OCI-LY7 (cell line): Measurements from ENCODE around the gene HACD3. TPM values are rescaled to one million over a fixed set of nuclear protein-coding genes. Genes with fewer than 3 reads are reported as not detected.

Source experiments
- BruUV-seq: library from RNA; stranded (reverse); fragments of 400-500 nt; replicated peaks from 2 replicates; lab custom pipeline; 2021; lab: Mats Ljungman, UMichigan
- CTCF ChIA-PET: fragments of 300-600 bp; sonication (Branson Sonifier 250); formaldehyde crosslinking; loops from one replicate; lab custom pipeline; 2022; ENCODE audit warnings: antibody characterized with exemption; ENCODE audit not compliant: unreplicated experiment; lab: Charles Lee
- POLR2A ChIA-PET: fragments of 300-600 bp; sonication (Branson Sonifier 250); formaldehyde crosslinking; loops from one replicate; lab custom pipeline; 2022; ENCODE audit warnings: antibody characterized with exemption; lab: Charles Lee
- DNase-seq: peaks from one replicate; pipeline ENCODE4 v3.0.0-alpha.2; 2015; ENCODE audit warnings: low spot score
- H2AFZ ChIP-seq: fragments of 200-600 bp; sonication (generic), shearing (Covaris generic); 2 replicates; pipeline ENCODE4 v1.6.1; 2014; ENCODE audit warnings: mild to moderate bottlenecking, antibody characterized with exemption, low read length, moderate library complexity
- H3K27ac ChIP-seq: fragments of 200-600 bp; sonication (generic); 2 replicates; pipeline ENCODE4 v1.5.1; 2014; ENCODE audit warnings: mixed run types, low read depth, mild to moderate bottlenecking, moderate library complexity, low read length, inconsistent platforms; ENCODE audit not compliant: poor library complexity, severe bottlenecking
- H3K36me3 ChIP-seq: fragments of 200-600 bp; sonication (generic); 2 replicates; pipeline ENCODE4 v1.6.1; 2014; ENCODE audit warnings: mild to moderate bottlenecking, antibody characterized with exemption, low read length, moderate library complexity, mixed read lengths; ENCODE audit not compliant: insufficient read depth
- H3K4me1 ChIP-seq: fragments of 200-600 bp; sonication (generic); 2 replicates; pipeline ENCODE4 v1.5.1; 2014; ENCODE audit warnings: mild to moderate bottlenecking, low read length; ENCODE audit not compliant: insufficient read depth, poor library complexity, severe bottlenecking
- H3K4me2 ChIP-seq: fragments of 200-600 bp; sonication (generic); 2 replicates; pipeline ENCODE4 v1.6.1; 2014; ENCODE audit warnings: mild to moderate bottlenecking, low read length
- H3K4me3 ChIP-seq: fragments of 200-600 bp; sonication (generic); 2 replicates; pipeline ENCODE4 v1.5.1; 2014; ENCODE audit warnings: mild to moderate bottlenecking, low read depth, low read length; ENCODE audit not compliant: poor library complexity, severe bottlenecking
- H3K79me2 ChIP-seq: fragments of 200-600 bp; sonication (generic); 2 replicates; pipeline ENCODE4 v1.6.1; 2016; ENCODE audit warnings: low read depth, mild to moderate bottlenecking, low read length, moderate library complexity, mixed read lengths; ENCODE audit not compliant: insufficient read depth
- H3K9me2 ChIP-seq: fragments of 200-600 bp; sonication (generic); 2 replicates; pipeline ENCODE4 v1.6.1; 2016; ENCODE audit warnings: mild to moderate bottlenecking, low read length, mixed read lengths; ENCODE audit not compliant: insufficient read depth
- H3K9me3 ChIP-seq: fragments of 200-600 bp; sonication (generic); 2 replicates; pipeline ENCODE4 v1.6.1; 2014; ENCODE audit warnings: mild to moderate bottlenecking, mixed run types, low read length, mixed read lengths
- H4K20me1 ChIP-seq: fragments of 200-600 bp; sonication (generic); 2 replicates; pipeline ENCODE4 v1.6.1; 2014; ENCODE audit warnings: mild to moderate bottlenecking, antibody characterized with exemption, low read length, moderate library complexity, mixed read lengths; ENCODE audit not compliant: insufficient read depth
- EZH2phosphoT487 ChIP-seq: fragments of 200-600 bp; sonication (generic); IDR thresholded peaks from 2 replicates; pipeline ENCODE4 v1.6.1; 2018; ENCODE audit warnings: low read depth, borderline replicate concordance, mild to moderate bottlenecking, mixed run types, antibody characterized with exemption, low read length, moderate library complexity, mixed read lengths
- intact Hi-C: fragments of 100-400 bp; cut with micrococcal nuclease; formaldehyde crosslinking; loops from one replicate; pipeline ENCODE4 v1.10.0; 2022; ENCODE audit not compliant: unreplicated experiment
- total RNA-seq, 2 experiments: library from RNA; depleted of rRNA in 1 of 2; stranded (reverse); fragments of >200 nt in 1 of 2; shearing (Covaris generic) in 1 of 2; gene quantifications; 2 replicates each; pipeline ENCODE4 v1.2.3, GENCODE V29; 2014 to 2022
- TF ChIP-seq, protein P1 (sequence below): fragments of 200-600 bp; sonication (generic); conservative IDR thresholded peaks from 2 replicates; pipeline ENCODE4 v1.5.1; 2014; ENCODE audit warnings: mild to moderate bottlenecking, antibody characterized with exemption, low read length, moderate library complexity, mixed read lengths

HACD3 gene
- total RNA-seq, 2 experiments from 2014 or later: 29.2 to 50.5 TPM

DNA sequence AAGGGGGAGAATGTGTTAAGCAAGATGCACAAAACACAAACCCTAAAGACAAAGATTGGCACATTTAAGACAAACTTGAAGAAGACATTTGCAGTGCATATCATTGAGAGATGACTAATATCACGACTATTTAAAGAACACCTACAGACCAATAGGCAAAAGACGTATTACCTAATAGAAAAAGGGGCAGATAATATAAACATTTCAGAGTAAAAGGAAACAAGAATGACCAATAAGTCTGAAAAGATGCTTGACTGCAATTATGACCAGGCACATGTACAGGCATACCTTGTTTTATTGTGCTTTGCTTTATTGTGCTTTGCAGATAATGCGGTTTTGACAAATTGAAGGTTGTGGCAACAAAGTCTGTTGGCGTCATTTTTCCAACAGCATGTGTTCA lies 4.9 kb downstream of the HACD3 start:
- H3K4me3 ChIP-seq: no peak overlapping the region
- TF ChIP-seq, protein P1, sequence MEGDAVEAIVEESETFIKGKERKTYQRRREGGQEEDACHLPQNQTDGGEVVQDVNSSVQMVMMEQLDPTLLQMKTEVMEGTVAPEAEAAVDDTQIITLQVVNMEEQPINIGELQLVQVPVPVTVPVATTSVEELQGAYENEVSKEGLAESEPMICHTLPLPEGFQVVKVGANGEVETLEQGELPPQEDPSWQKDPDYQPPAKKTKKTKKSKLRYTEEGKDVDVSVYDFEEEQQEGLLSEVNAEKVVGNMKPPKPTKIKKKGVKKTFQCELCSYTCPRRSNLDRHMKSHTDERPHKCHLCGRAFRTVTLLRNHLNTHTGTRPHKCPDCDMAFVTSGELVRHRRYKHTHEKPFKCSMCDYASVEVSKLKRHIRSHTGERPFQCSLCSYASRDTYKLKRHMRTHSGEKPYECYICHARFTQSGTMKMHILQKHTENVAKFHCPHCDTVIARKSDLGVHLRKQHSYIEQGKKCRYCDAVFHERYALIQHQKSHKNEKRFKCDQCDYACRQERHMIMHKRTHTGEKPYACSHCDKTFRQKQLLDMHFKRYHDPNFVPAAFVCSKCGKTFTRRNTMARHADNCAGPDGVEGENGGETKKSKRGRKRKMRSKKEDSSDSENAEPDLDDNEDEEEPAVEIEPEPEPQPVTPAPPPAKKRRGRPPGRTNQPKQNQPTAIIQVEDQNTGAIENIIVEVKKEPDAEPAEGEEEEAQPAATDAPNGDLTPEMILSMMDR: no peak
- no peak for TF ChIP-seq EZH2phosphoT487
- DNase-seq: no peak
- H2AFZ ChIP-seq: no peak overlapping the region
- H3K4me1 ChIP-seq: peaks cover 21% of the 10 kb centered on the region
- H3K9me2 ChIP-seq: no peaks in the 10 kb centered on the region
- H3K36me3 ChIP-seq: peaks cover 16% of the 10 kb centered on the region
- ChIA-PET POLR2A (interaction anchor here (0.5 kb wide), 1 partner anchor 37 kb away, joined by 3 read pairs; no protein-coding TSS in a partner anchor), CTCF (no interaction called here)
- H3K79me2 ChIP-seq: peaks cover 88% of the 10 kb centered on the region
- BruUV-seq: no TSS peak
- H3K9me3 ChIP-seq: no peaks in the 10 kb centered on the region
- no peak overlapping the region for H3K4me2 ChIP-seq
- H4K20me1 ChIP-seq: no peaks in the 10 kb centered on the region; the same call in none of the 2 replicates
- intact Hi-C loops: no loop called here
- no peak overlapping the region for H3K27ac ChIP-seq

DNA sequence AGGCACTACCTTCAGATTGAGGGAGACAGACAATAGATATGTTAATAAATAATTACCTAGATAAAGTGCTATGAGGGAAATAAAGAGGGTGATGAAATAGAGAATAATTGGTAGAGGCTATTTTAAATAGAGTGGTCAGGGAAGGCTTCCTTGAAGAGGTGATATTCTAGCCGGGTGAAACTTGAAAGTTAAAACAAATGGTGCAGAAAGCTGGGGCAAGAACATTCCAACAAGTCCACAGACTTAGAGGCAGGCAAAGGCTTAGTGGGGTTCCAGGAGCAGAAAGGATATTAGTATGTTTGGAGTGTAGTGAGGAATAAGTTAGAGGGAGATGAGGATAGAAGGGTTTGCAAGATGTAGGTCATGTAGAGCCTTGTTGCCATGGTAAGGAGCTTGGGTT lies 10.1 kb downstream of the HACD3 start:
- H4K20me1 ChIP-seq: no peaks in the 10 kb centered on the region; the same call in 1 of the 2 replicates
- no peak overlapping the region for H2AFZ ChIP-seq
- DNase-seq: no peak
- no peaks in the 10 kb centered on the region for H3K9me2 ChIP-seq
- no peaks in the 10 kb centered on the region for H3K9me3 ChIP-seq
- intact Hi-C loops: no loop called here
- TF ChIP-seq EZH2phosphoT487: no peak
- TF ChIP-seq, protein P1: no peak
- CTCF ChIA-PET: no interaction called here
- H3K27ac ChIP-seq: no peak overlapping the region
- no peak overlapping the region for H3K4me3 ChIP-seq
- H3K79me2 ChIP-seq: peaks cover 81% of the 10 kb centered on the region; the same call in 1 of the 2 replicates
- H3K4me2 ChIP-seq: no peak overlapping the region
- H3K36me3 ChIP-seq: peaks cover 8% of the 10 kb centered on the region
- BruUV-seq: no TSS peak
- H3K4me1 ChIP-seq: no peaks in the 10 kb centered on the region
- POLR2A ChIA-PET: interaction anchor here (0.6 to 2.4 kb wide), 3 partner anchors 10 to 255 kb away, joined by 3 to 11 read pairs (median 4); partner anchors contain the start of gene HACD3

DNA sequence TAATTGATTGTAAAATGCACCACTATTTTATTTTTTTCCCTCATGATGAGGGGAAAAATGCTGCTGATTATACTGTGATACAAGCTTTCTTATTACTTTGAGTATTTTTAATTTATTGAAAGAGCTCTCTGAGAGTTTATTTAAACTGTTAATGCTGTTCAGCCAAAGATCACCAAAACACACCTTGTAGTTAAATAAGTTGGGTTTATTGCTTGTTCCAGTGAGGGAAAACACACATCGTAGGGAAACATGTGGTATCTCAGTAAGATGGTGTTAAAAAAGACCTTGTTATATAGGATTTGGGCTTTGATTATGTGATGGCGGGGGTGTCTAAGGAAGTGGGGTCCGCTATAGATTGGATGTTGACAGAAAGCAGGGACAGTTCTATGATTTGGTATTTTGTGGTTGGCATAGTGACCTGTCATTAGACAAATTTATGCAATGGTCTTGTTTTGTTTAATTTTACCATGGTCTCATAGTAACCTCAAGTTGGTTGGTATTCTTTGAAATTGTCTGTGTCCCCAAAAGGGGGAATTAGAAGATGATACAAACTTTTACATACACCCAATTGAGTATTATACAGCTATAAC lies 11.1 kb downstream of the HACD3 start:
- CTCF ChIA-PET: no interaction called here

More for the DNA sequence above, 11.1 kb downstream of the HACD3 start:
- Histone ChIP-seq H3K36me3 (peaks cover 3% of the 10 kb centered on the region; the same call in 1 of the 2 replicates), H3K27ac (no peak overlapping the region), H3K9me2 (no peaks in the 10 kb centered on the region), H3K4me1 (no peaks in the 10 kb centered on the region), H2AFZ (no peak overlapping the region), H3K4me2 (no peak overlapping the region), H3K4me3 (no peak overlapping the region), H3K9me3 (no peaks in the 10 kb centered on the region), H4K20me1 (no peaks in the 10 kb centered on the region; the same call in 1 of the 2 replicates), H3K79me2 (peaks cover 78% of the 10 kb centered on the region; the same call in 1 of the 2 replicates)
- TF ChIP-seq, protein P1: no peak
- TF ChIP-seq EZH2phosphoT487: no peak
- POLR2A ChIA-PET: no interaction called here
- BruUV-seq: no TSS peak
- intact Hi-C loops: no loop called here
- no peak for DNase-seq
